Measurements from ENCODE around the gene SHROOM3.

DNA sequence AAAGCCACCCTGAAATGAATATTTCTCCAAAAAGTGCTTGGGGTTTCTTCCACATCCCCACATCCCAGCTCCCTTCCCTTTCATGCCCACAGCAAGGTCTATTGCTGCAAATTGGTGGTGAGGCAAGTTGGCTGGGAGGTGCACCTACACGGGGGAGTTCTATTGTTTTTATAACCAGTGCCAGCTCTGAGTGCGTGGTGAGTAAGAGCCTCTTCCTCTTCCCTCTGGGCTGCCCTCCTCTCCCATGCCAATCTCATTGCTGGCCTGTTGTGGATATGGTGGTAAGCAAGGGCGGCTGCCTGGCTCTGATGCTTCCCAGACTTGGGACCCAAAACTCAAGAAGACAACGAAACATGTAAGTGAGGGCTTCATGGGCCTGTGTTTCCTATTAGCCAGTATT, 204.3 kb downstream of the SHROOM3 start:
- no peak for TF ChIP-seq ZC3H10 (CRISPR knock-in tag; IDR thresholded peaks at IDR 0.05)
- TF ChIP-seq, protein P1, sequence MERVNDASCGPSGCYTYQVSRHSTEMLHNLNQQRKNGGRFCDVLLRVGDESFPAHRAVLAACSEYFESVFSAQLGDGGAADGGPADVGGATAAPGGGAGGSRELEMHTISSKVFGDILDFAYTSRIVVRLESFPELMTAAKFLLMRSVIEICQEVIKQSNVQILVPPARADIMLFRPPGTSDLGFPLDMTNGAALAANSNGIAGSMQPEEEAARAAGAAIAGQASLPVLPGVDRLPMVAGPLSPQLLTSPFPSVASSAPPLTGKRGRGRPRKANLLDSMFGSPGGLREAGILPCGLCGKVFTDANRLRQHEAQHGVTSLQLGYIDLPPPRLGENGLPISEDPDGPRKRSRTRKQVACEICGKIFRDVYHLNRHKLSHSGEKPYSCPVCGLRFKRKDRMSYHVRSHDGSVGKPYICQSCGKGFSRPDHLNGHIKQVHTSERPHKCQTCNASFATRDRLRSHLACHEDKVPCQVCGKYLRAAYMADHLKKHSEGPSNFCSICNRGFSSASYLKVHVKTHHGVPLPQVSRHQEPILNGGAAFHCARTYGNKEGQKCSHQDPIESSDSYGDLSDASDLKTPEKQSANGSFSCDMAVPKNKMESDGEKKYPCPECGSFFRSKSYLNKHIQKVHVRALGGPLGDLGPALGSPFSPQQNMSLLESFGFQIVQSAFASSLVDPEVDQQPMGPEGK (CRISPR knock-in tag; IDR thresholded peaks at IDR 0.05; ENCODE audit: borderline replicate concordance) = no peak
- TF ChIP-seq BACH2 (CRISPR knock-in tag; IDR thresholded peaks at IDR 0.05; ENCODE audit: borderline replicate concordance) = no peak
- TF ChIP-seq TOX (CRISPR knock-in tag; IDR thresholded peaks at IDR 0.05; ENCODE audit: borderline replicate concordance) = no peak
- no peak for TF ChIP-seq CREB5 (CRISPR knock-in tag; IDR thresholded peaks at IDR 0.05; ENCODE audit: low read depth)
- TF ChIP-seq TSHZ2 (CRISPR knock-in tag; IDR thresholded peaks at IDR 0.05) = no peak
- no peak for TF ChIP-seq SNAI2 (CRISPR knock-in tag; IDR thresholded peaks at IDR 0.05)
